Left colon (tissue), 2 donors: Measurements from ENCODE around the gene TNFRSF18. TPM values are rescaled to one million over a fixed set of nuclear protein-coding genes. Genes with fewer than 3 reads are reported as not detected.
"Not testable (repeated sequence)": the region's sequence is repeated elsewhere in the genome, so short reads cannot be mapped to it uniquely, and the experiment has no call there.

ENCODE experiments used
- ATAC-seq: fragments of 200-7000 bp; cut with Tn5 transposase; one replicate; pipeline ENCODE4 v1.9.1; 2020; ENCODE audit warnings: mild to moderate bottlenecking, moderate library complexity
- DNase-seq, 2 donors: peaks; one replicate each; pipeline ENCODE4 v3.0.0-alpha.2; 2020
- intact Hi-C, 2 donors: fragments of 100-400 bp; cut with DNase I in 1 of 2; cut with micrococcal nuclease in 1 of 2; formaldehyde crosslinking; loops; one replicate each; pipeline versions ENCODE4 v1.11.2 to v1.14.0; 2022; cut with DNase I, micrococcal nuclease
- long read RNA-seq: library from polyadenylated mRNA; unstranded; transcript quantifications from one replicate; pipeline ENCODE4 v2.0.0, GENCODE V29; 2021
- total RNA-seq, 2 donors: library from RNA; stranded (reverse); fragmentation: NEBNext Ultra II Directional; extraction: Animal tissue kit (Norgen Biotek cat#: 25700); gene quantifications; one replicate each; pipeline ENCODE4 v1.2.1, GENCODE V29; 2021
- donor health status: DM: no; HTN: no; CAD: no.
- donor health status: DM: yes; HTN: yes; CAD: no.

The TNFRSF18 gene, protein sequence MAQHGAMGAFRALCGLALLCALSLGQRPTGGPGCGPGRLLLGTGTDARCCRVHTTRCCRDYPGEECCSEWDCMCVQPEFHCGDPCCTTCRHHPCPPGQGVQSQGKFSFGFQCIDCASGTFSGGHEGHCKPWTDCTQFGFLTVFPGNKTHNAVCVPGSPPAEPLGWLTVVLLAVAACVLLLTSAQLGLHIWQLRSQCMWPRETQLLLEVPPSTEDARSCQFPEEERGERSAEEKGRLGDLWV
- 1 to 10 TPM in 1 of 2 donors, under 1 TPM in 1; 0.64 to 3.7 TPM for total RNA-seq
- long read RNA-seq, partial matches to known transcripts, result 0 of 1 reads
- long read RNA-seq, other reads (novel, unspliced or antisense), result 0 of 1 reads

GRCh38 chr1:1206376-1206965 lies at the start of gene TNFRSF18:
TSS of gene TNFRSF18 (minus strand) at chr1:1206592. CDS start at chr1:1206571, 21 bp downstream.
- DNase-seq, result peak; percentile 55 to 64
- peak; percentile 52 for ATAC-seq
- intact Hi-C loops, result no loop called here

GRCh38 chr1:1255611-1256010 lies 49.2 kb upstream of the TNFRSF18 start:
- ATAC-seq (no peak), DNase-seq (no peak)
- intact Hi-C loops, result no loop called here

- intact Hi-C loops, result no loop called here
- ATAC-seq, result no peak
- no peak for DNase-seq
Measured at GRCh38 chr1:1255078-1255477, 48.7 kb upstream of the TNFRSF18 start.

DNA sequence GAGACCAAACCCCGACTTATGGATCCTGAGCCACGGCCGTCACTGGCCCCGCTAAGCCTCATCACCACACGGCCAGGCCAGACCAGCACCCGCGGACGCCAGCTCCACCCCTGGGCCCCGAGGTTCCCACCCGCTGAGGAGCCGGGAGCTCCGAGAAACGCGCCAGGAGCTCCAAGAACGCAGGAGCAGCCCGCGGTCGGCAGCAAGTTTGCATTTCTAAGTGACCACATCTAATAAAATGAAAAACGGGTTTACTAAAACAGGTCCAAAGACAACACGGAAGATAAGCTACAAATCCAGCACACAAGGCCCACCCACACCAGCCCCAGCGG lies 48.2 kb upstream of the TNFRSF18 start:
- intact Hi-C loops, result no loop called here
- ATAC-seq, result no peak

GRCh38 chr1:1253972-1254666 lies 47.7 kb upstream of the TNFRSF18 start:
- ATAC-seq (no peak), DNase-seq (no peak)
- intact Hi-C loops, result no loop called here

More for the DNA sequence above, 48.2 kb upstream of the TNFRSF18 start:
- DNase-seq, result no peak

GRCh38 chr1:1253314-1253713 lies 46.9 kb upstream of the TNFRSF18 start:
- intact Hi-C loops, result no loop called here
- ATAC-seq (no peak), DNase-seq (no peak)

DNA sequence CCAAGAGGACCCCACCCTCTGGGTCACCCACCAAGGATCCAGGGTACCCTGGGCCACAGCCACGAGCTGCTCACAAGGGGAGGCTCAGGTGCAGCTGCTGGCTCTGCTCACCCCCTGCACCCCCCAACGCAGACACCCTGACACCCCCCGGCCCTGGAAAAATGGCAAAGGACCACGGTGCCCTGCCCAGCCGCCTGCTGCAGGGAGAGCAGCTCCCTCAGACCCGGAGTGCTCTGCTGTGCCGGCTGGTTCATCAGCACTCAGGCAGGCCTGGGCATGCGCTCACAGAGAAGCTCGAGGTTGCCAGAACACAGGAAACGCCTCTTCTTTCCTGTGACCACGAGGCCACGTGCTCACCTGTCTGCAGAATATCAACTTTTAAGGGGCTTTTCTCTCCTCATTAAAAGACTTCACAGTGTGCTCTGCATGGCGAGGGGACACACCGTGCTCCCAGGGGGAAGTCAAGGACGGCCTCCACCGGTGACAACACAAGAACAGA lies 44.4 kb upstream of the TNFRSF18 start:
- ATAC-seq, result peak; percentile 12
- intact Hi-C loops, result no loop called here

DNA sequence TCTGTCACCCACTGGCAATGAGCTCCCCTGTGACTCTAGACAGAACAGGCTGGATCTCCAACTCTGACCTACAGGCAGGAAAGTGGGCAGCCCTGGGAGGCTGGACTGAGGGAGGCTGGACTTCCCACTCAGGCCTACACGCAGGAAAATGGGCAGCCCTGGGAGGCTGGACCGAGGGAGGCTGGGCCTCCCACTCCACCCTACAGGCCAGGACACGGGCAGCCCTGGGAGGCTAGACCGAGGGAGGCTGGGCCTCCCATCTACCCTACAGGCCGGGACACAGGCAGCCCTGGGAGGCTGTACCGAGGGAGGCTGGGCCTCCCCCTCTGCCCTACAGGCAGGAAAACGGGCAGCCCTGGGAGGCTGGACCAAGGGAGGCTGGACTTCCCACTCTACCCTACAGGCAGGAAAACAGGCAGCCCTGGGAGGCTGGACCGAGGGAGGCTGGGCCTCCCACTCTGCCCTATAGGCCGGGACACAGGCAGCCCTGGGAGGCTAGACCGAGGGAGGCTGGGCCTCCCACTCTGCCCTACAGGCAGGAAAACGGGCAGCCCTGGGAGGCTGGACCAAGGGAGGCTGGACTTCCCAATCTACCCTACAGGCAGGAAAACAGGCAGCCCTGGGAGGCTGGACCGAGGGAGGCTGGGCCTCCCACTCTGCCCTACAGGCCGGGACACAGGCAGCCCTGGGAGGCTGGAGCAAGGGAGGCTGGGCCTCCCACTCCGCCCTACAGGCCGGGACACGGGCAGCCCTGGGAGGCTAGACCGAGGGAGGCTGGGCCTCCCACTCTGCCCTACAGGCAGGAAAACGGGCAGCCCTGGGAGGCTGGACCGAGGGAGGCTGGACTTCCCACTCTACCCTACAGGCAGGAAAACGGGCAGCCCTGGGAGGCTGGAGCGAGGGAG lies 41.9 kb upstream of the TNFRSF18 start:
- ATAC-seq, DNase-seq, intact Hi-C loops: not testable (repeated sequence)

More for the DNA sequence above, 44.4 kb upstream of the TNFRSF18 start:
- no peak for DNase-seq

DNA sequence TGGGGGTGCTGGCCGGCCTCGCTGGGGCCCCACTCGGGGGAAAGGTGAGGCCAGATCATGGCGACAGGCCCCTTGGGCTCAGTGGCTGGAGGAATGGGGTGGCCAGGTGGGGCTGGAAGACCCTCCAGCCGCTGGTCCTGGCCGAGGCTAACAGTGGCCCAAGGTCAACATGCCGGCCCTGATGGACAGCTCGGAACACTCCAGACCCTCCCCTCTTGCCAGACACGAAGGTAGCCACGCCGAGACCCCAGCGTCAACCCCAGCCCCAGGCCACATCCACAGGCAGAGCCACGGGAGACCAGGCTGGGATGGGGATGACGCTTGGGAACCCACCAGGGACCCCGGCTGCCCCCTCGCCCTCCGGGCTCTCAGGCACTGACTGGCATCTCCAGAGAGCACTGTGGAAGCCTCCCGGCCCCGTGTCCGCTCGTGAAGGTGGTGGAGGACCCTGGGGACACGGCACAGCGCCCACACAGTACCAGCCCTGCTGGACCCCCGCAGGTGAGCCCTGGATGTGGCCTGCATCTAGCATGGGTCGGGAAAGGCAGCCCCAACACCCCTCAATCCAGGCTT lies 41.0 kb upstream of the TNFRSF18 start:
- intact Hi-C loops, result no loop called here
- DNase-seq (no peak), ATAC-seq (no peak)

DNA sequence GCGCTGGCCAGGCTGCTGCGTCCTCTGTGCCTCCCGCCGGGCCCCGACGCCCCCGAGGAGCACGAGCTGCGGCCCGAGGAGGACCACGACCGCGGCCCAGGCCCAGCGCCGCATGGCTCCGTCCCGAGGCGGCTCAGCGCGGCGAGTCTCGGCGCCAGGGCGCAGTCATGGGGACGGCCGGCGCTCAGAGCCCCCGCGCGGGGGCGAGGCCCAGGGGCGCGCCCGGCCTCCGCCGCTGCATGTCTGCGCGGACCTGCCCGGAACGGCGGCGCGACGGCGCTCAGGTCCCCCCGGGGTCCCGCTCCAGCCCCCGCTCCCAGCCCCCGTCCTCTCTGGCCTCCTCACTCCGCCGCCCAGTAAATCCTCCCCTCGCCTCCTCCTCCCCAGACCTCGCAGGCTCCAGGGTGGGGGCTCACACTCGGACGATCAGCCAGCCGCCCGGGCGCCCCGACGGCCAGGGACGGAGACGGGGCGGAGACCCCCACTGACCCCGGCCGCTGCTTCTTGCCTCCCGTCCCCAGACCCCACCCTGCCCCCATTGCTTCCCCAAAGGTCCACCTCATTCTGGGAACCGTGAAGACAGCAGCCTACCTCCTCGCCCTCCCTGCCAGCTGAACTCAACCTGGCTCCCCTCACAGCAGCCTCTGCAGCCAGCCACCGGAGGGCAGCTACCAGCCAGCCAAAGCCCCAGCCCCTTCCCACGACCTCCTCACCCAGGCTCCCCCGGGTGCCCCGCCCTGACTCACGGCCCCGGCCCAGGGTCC lies 40.4 kb upstream of the TNFRSF18 start, which contains the start of gene C1QTNF12:
Gene C1QTNF12, minus strand, starts transcription at position 146 of the 764 bp plus-strand sequence. Its CDS starts 32 bp downstream, at position 114.
- DNase-seq (no peak), ATAC-seq (no peak)
- intact Hi-C loops, result no loop called here

DNA sequence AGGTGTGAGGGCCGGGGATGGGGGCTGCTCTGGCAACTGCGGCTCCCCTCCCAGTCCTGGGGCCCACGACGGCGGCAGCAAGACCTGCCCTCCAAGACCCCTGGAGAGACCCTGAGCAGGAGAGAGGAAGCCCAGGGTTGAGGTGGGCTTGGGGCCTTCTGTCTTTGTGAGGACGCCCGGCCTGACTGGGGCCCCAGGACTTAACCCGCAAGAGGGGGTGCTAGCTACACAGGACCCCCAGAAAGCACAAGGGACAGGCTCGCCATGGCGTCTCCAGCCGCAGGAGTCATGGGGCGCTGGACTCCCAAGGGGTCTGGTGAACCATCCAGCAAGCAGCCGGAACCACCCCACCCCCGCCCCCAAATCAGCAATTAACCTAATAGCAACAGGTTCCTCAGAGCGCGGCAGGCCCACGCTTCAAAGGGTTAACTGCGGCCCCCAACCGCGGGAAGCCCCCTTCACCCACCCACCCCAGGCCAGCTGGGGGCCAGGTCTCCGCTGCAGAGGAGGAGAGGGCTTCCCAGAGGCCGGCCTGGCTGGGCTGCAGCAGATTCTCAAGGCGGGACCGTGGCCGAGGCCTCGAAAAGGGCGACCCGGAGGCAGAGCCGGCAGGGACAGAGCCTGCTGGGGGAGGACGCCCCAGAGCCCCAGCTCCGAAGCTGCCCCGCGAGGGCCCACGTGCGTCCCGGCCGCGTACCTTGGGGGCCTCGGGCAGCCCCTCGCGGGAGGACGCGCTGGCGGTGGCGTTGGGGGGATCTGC lies 39.6 kb upstream of the TNFRSF18 start:
- no peak for ATAC-seq

GRCh38 chr1:1245178-1245816 lies 38.9 kb upstream of the TNFRSF18 start:
- DNase-seq (no peak), ATAC-seq (no peak)
- intact Hi-C loops, result no loop called here

More for the DNA sequence above, 39.6 kb upstream of the TNFRSF18 start:
- DNase-seq, result no peak
- intact Hi-C loops, result no loop called here

- peak; percentile 67 to 85 for DNase-seq
- ATAC-seq, result peak; percentile 89
- intact Hi-C loops, result no loop called here
Measured at GRCh38 chr1:1244192-1244811, 37.9 kb upstream of the TNFRSF18 start.

DNA sequence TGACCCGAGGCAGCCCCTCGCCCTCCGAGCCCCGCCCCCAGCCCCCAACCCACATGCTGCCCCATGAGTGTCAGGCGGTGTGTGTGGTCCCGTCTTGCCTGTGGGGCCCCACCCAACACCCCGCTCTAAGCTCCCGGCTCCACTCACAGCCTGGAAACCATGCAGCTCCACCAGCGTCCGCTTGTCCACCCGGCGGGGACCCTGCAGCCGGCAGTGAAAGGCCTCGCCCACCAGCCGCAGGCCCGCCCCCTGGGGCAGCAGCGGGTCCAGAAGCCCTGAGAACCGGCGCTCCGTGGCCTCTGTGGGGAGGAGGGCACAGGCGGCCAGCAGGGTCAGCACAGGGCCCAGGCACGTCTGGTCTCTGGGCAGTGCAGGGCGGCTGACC lies 37.4 kb upstream of the TNFRSF18 start:
- peak; percentile 37 for ATAC-seq
- DNase-seq, result no peak
- intact Hi-C loops, result no loop called here

DNA sequence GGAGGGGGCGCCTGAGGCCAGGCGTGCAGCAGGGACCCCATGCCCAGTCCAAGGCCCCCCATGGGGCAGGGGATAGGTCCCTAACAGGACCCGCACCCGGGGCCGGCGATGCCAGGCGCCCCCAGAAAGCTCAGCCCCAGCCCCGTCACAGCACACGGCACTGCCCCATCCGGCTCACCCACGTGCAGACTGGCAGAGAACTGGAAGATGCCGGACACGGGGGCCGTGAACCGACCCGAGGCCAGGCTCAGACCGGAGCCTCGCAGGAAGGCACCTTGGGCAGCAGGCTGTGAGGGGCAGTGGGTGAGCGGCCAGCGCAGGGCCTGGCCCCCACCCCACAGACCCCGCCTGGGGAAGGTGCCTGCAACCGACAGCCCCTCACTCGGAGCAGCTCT lies 36.9 kb upstream of the TNFRSF18 start:
- DNase-seq, result no peak
- ATAC-seq, result no peak
- intact Hi-C loops, result no loop called here
